BE2C (cell line): Measurements from ENCODE around the gene TGIF2.

Experiments
- DNase-seq: peaks from one replicate; pipeline ENCODE4 v3.0.0-alpha.2; 2020
- H3K27me3 ChIP-seq: fragments of 250-450 bp; sonication (Bioruptor Pico); 2 replicates; pipeline ENCODE4 v1.5.1; 2020; ENCODE audit warnings: mild to moderate bottlenecking
- H3K36me3 ChIP-seq: fragments of 250-450 bp; sonication (Bioruptor Pico); 2 replicates; pipeline ENCODE4 v1.5.1; 2020; ENCODE audit warnings: mild to moderate bottlenecking
- H3K4me1 ChIP-seq: fragments of 250-450 bp; sonication (Bioruptor Pico); 2 replicates; pipeline ENCODE4 v1.5.1; 2020
- H3K4me3 ChIP-seq: 2 replicates; pipeline ENCODE4 v1.5.1; 2011; ENCODE audit warnings: low read depth, low read length
- H3K9me3 ChIP-seq: fragments of 250-450 bp; sonication (Bioruptor Pico); 2 replicates; pipeline ENCODE4 v1.5.1; 2020
- CTCF ChIP-seq: IDR thresholded peaks from 2 replicates; pipeline ENCODE4 v1.5.1; 2012; ENCODE audit warnings: mild to moderate bottlenecking, low read depth, low read length

Gene TGIF2

GRCh38 chr20:36574366-36575135, 1.2 kb downstream of the TGIF2 start:
- no peaks in the 10 kb centered on the region for H3K9me3 ChIP-seq
- DNase-seq: peak; percentile 60
- no peak for TF ChIP-seq CTCF
- H3K27me3 ChIP-seq: no peaks in the 10 kb centered on the region
- H3K4me1 ChIP-seq: peaks cover 7% of the 10 kb centered on the region; the same call in 1 of the 2 replicates
- peak overlapping the region; percentile 86 for H3K4me3 ChIP-seq
- H3K36me3 ChIP-seq: peaks cover 11% of the 10 kb centered on the region

- no peak for TF ChIP-seq CTCF
- peaks cover 20% of the 10 kb centered on the region for H3K36me3 ChIP-seq
These were observed 2.7 kb downstream of the TGIF2 start for GRCh38 chr20:36576081-36576445.

GRCh38 chr20:36578356-36579041, 5.1 kb downstream of the TGIF2 start:
- no peaks in the 10 kb centered on the region for H3K9me3 ChIP-seq
- H3K36me3 ChIP-seq: peaks cover 34% of the 10 kb centered on the region
- TF ChIP-seq CTCF: no peak
- no peak for DNase-seq
- H3K4me1 ChIP-seq: no peaks in the 10 kb centered on the region; the same call in 1 of the 2 replicates
- no peak overlapping the region for H3K4me3 ChIP-seq
- H3K27me3 ChIP-seq: no peaks in the 10 kb centered on the region

More at GRCh38 chr20:36576081-36576445, 2.7 kb downstream of the TGIF2 start:
- Histone ChIP-seq H3K4me1 (peaks cover 4% of the 10 kb centered on the region; the same call in 1 of the 2 replicates), H3K4me3 (no peak overlapping the region), H3K27me3 (no peaks in the 10 kb centered on the region), H3K9me3 (no peaks in the 10 kb centered on the region)
- DNase-seq: no peak

- Histone ChIP-seq H3K4me1 (no peaks in the 10 kb centered on the region; the same call in 1 of the 2 replicates), H3K9me3 (no peaks in the 10 kb centered on the region), H3K27me3 (no peaks in the 10 kb centered on the region), H3K4me3 (no peak overlapping the region), H3K36me3 (peaks cover 34% of the 10 kb centered on the region)
- no peak for DNase-seq
- TF ChIP-seq CTCF: no peak
These were observed 6.7 kb downstream of the TGIF2 start for GRCh38 chr20:36579996-36580545.

- no peak overlapping the region for H3K4me3 ChIP-seq
These were observed 8.9 kb downstream of the TGIF2 start for GRCh38 chr20:36582322-36582721.

More at GRCh38 chr20:36582322-36582721, 8.9 kb downstream of the TGIF2 start:
- TF ChIP-seq CTCF: no peak
- Histone ChIP-seq H3K36me3 (peaks cover 34% of the 10 kb centered on the region), H3K4me1 (no peaks in the 10 kb centered on the region), H3K9me3 (no peaks in the 10 kb centered on the region), H3K27me3 (no peaks in the 10 kb centered on the region)
- no peak for DNase-seq
